Right forelimb (tissue), 1 donor: ENCODE results near the gene IFNAR1.
"Not testable (repeated sequence)": the region's sequence is repeated elsewhere in the genome, so short reads cannot be mapped to it uniquely, and the experiment has no call there.

Experiments
- DNase-seq: peaks from one replicate; pipeline ENCODE4 v3.0.0-alpha.2; 2018

IFNAR1 gene

GRCh38 chr21:33350676-33351075, 25.9 kb downstream of the IFNAR1 start:
- no peak for DNase-seq

GRCh38 chr21:33355355-33355754, 30.6 kb downstream of the IFNAR1 start:
- DNase-seq: no peak

- no peak for DNase-seq
Measured at GRCh38 chr21:33355996-33356395, 31.2 kb downstream of the IFNAR1 start.

GRCh38 chr21:33357177-33357576, 32.4 kb downstream of the IFNAR1 start:
- no peak for DNase-seq

GRCh38 chr21:33359446-33359845, 34.7 kb downstream of the IFNAR1 start:
- no peak for DNase-seq

GRCh38 chr21:33360281-33360680, 35.5 kb downstream of the IFNAR1 start:
- DNase-seq: no peak

GRCh38 chr21:33360881-33361602, 36.3 kb downstream of the IFNAR1 start:
- DNase-seq: peak; percentile 77

GRCh38 chr21:33362044-33362555, 37.3 kb downstream of the IFNAR1 start:
- no peak for DNase-seq

GRCh38 chr21:33363911-33364609, 39.3 kb downstream of the IFNAR1 start:
- DNase-seq: not testable (repeated sequence)

GRCh38 chr21:33364830-33365229, 40.1 kb downstream of the IFNAR1 start:
- DNase-seq: no peak

- DNase-seq: no peak
Measured at GRCh38 chr21:33367309-33367973, 42.7 kb downstream of the IFNAR1 start.

GRCh38 chr21:33368124-33368523, 43.4 kb downstream of the IFNAR1 start:
- no peak for DNase-seq

GRCh38 chr21:33368576-33368975, 43.8 kb downstream of the IFNAR1 start:
- no peak for DNase-seq

- no peak for DNase-seq
Measured at GRCh38 chr21:33369586-33369985, 44.8 kb downstream of the IFNAR1 start.

GRCh38 chr21:33370305-33370704, 45.5 kb downstream of the IFNAR1 start:
- DNase-seq: no peak

- DNase-seq: no peak
Measured at GRCh38 chr21:33371366-33371765, 46.6 kb downstream of the IFNAR1 start.

GRCh38 chr21:33372582-33372981, 47.8 kb downstream of the IFNAR1 start:
- no peak for DNase-seq

- DNase-seq: no peak
Measured at GRCh38 chr21:33373451-33373850, 48.7 kb downstream of the IFNAR1 start.

- DNase-seq: no peak
Measured at GRCh38 chr21:33374080-33374449, 49.3 kb downstream of the IFNAR1 start.

GRCh38 chr21:33374450-33375096, 49.8 kb downstream of the IFNAR1 start:
- no peak for DNase-seq

- no peak for DNase-seq
Measured at GRCh38 chr21:33375101-33375644, 50.4 kb downstream of the IFNAR1 start.

GRCh38 chr21:33377221-33377920, 52.6 kb downstream of the IFNAR1 start:
- no peak for DNase-seq
